NCI-H1417 treated with DMSO at 0.1 percent for 48 hours (cell line): ENCODE measurements around the gene CGB8.
"Not testable (repeated sequence)": the region's sequence is repeated elsewhere in the genome, so short reads cannot be mapped to it uniquely, and the experiment has no call there.

Experiments
- DNase-seq: peaks from one replicate; lab custom pipeline; 2025; lab: John Stamatoyannopoulos, UW

Gene CGB8

GRCh38 chr19:49064768-49065611, 16.1 kb upstream of the CGB8 start, which contains the start of gene NTF4:
TSS of gene NTF4 (minus strand) at chr19:49064818. CDS start at chr19:49061997, 2,821 bp downstream.
- no peak for DNase-seq

- no peak for DNase-seq
Observed at GRCh38 chr19:49064029-49064629, 15.2 kb upstream of the CGB8 start.

DNA sequence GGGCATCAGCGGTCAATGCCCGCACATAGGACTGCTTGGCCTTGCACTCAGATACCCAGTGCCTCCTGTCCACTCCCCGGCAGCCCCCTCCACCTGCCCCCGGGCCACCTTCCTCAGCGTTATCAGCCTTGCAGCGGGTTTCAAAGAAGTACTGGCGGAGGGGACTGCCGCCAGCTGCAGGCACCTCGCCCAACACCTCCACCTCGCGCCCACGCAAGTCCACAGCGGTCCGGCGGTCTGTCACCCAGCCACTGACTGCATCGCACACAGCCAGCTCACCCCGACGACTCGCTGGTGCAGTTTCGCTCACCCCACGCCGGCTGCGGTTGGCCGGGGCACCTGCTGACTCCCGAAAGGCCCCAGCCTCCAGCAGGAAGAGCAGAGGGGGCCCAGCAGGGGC, 12.5 kb upstream of the CGB8 start:
- no peak for DNase-seq

GRCh38 chr19:49061000-49061399, 12.1 kb upstream of the CGB8 start:
- DNase-seq = no peak

GRCh38 chr19:49059053-49059452, 10.1 kb upstream of the CGB8 start:
- DNase-seq = no peak

DNA sequence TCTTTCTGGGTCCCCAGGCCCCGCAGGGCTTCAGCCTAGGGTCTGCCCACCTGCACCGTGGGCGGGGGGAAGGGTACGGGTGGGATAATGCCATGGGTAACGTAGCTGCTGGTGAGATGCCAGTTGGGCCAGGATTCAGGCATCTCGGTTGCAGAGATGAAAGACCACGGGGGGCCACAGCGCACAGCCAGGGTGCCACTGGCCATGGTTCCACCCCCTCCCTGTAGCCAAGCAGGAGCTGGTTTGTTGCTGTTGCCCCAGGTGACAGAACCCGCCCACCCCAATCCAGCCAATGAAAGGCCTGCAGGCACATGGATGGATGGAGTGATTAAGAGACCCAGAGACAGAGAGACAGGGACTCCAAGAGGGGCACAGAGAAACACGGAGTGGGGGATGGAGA, 9.7 kb upstream of the CGB8 start:
- DNase-seq = no peak

DNA sequence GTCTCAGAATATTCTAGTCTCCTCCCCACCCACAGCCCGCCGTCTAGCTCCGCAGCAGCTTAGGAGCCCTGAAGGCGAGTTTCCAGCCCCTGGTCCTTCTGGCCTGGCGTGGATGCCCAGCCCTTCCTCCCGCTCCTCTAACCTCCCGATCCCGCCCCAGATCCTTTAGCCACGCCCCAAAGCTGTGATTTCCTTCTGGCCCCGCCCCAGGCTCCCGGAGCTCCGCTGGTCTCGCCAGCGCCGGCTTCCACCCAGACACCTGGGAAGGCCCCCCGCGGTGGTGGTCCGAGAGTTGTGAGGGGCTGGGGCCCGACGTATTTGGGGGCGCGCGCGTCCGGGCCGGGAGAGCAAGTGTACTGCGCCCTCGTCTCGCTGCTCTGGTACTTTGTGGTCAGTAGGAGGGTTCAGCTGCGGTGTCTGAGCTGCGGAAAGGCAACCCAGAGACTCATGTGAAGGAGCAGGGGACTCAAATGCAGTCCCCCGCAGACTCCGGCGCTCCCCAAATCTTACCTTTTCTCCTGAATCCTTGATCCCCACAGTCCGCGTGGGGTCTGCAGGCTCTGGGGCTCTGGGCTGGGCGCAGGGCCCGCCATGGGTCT, 8.8 kb upstream of the CGB8 start, which contains the start of gene CGB7:
CGB7 (minus strand) TSS at position 114 of the 599 bp plus-strand sequence. CDS start 2,374 bp downstream, outside the sequence.
- DNase-seq = no peak

- DNase-seq = not testable (repeated sequence)
Observed at GRCh38 chr19:49056902-49057596, 8.1 kb upstream of the CGB8 start.

DNA sequence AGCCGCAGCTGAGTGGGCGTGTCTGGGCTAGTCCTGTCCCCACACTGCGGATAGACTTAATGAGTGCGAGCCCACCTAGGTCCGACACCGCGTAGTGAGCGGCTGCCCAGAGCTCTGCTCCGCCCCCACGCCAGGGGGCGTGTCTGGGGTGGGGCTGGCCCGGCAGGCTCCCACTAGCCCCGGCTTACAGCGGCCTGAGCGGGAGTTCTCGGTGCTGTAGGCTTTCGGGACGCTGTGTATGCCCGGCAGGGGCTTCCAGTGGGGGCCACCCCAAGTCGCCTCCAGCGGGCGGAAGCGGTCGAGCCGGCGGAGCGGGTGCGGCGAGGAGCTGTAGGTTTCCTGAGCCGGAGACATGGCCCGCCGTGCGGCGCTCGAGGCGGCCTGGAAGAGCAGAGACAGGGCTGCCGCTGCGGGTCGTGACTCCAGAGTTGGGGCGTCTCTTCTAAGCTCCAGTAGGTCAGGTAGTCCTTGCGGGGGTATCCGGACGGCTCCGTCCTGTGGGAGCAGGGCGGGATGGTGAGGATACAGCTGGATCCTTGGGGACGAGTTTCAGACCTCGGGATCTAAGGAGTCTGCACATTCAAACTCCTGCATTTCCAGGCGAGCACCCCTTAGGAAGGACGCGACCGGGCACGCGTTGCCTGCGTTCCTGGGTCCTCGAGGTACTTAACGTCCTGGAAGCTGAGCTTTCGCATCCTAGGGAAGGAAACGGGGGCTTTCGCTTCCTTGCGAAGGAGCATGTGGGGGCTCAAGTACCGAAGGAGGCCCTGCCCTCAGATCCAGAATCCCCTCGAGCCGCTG, 7.4 kb upstream of the CGB8 start:
- DNase-seq = no peak

- DNase-seq = not testable (repeated sequence)
Observed at GRCh38 chr19:49050376-49051033, 1.6 kb upstream of the CGB8 start.

GRCh38 chr19:49049834-49050233, 923 bp upstream of the CGB8 start:
- DNase-seq = not testable (repeated sequence)

- not testable (repeated sequence) for DNase-seq
Observed at GRCh38 chr19:49043548-49043947, 5.4 kb downstream of the CGB8 start, which contains the start of gene CGB5. TSS of gene CGB5 (plus strand) at chr19:49043848. CDS start at chr19:49044210, 362 bp downstream.

GRCh38 chr19:49042666-49043065, 6.2 kb downstream of the CGB8 start:
- not testable (repeated sequence) for DNase-seq

DNA sequence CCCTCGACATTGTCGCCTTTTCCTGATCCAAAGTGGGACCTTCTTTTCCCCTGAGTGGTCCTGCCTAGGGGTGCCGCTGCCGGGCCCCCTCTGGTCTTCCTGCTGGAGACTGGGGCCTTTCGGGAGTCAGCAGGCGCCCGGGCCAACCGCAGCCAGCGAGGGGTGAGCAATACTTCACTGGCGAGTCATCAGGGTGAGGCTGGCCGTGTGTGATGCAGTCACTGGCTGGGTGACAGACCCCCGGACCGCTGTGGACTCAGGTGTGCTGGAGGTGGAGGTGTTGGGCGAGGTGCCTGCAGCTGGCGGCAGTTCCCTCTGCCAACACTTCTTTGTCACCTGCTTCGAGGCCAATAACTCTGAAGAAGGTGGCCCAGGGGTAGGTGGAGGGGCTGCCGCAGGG, 6.7 kb downstream of the CGB8 start:
- no peak for DNase-seq

- not testable (repeated sequence) for DNase-seq
Observed at GRCh38 chr19:49039736-49040135, 9.2 kb downstream of the CGB8 start.

DNA sequence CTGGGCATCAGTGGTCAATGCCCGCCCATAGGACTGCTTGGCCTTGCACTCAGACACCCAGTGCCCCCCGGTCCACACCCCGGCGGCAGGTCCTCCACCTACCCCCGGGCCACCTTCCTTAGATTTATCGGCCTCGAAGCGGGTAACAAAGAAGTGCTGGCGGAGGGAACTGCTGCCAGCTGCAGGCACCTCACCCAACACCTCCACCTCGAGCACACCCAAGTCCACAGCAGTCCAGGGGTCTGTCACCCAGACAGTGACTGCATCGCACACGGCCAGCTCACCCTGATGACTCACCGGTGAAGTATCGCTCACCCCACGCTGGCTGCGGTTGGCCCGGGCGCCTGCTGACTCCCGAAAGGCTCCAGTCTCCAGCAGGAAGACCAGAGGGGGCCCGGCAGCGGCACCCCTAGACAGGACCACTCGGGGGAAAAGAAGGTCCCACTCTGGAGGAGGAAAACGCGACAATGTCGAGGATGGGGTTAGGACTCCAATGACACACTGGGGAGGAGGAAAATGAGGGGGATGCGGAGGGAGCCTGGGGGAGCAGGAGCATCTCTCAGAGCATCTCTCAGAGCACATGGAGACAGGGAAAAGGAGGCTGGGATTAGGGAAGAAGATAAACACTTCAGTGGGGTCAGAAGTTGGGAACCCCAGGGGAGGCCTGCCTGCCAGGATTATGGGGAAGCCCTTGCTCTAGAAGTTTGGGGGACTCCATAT, 10.2 kb downstream of the CGB8 start:
- not testable (repeated sequence) for DNase-seq

- DNase-seq = not testable (repeated sequence)
Observed at GRCh38 chr19:49038111-49038510, 10.8 kb downstream of the CGB8 start.

DNA sequence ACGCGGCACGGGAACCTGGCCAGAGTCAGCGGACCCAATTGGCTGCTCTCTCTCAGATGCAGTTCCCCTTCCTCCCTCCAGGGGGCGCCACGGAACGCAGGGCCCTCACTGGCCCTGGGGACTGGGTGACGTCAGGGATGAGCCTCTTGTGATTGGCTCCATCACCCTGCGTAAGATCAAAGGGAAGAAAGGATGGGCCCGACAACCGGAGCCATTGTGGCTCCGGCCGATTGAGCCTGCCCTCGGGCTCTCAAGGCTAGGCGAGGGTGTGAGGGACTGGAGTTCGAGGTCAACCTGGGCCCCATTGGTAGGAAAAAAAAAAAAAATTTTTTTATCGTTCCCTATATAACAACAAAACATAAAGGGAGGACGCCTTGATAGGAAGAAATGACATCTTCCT, 12.1 kb downstream of the CGB8 start, which contains the start of gene CGB1:
CGB1 (minus strand) TSS at position 81 of the 400 bp plus-strand sequence. CDS start 184 bp downstream, outside the sequence.
- not testable (repeated sequence) for DNase-seq

GRCh38 chr19:49031642-49032301, 17.1 kb downstream of the CGB8 start, which contains the start of gene CGB2:
TSS of gene CGB2 (plus strand) at chr19:49031890. CDS start at chr19:49032096, 206 bp downstream.
- DNase-seq = not testable (repeated sequence)
